ENCODE measurements around the gene PLXNB2.

The PLXNB2 gene

GRCh38 chr22:50277761-50278160, 29.7 kb downstream of the PLXNB2 start:
- no peak for ATAC-seq
- TF ChIP-seq ZFP30 (CRISPR knock-in tag; IDR thresholded peaks at IDR 0.05) (no peak), CSRNP3 (CRISPR knock-in tag; IDR thresholded peaks at IDR 0.05) (no peak)

GRCh38 chr22:50276143-50276542, 31.3 kb downstream of the PLXNB2 start:
- ATAC-seq: peak; percentile 5; the same call in 2 of the 3 replicates
- TF ChIP-seq ZC3H10 (CRISPR knock-in tag; IDR thresholded peaks at IDR 0.05): no peak
- no peak for TF ChIP-seq CSDC2 (CRISPR knock-in tag; IDR thresholded peaks at IDR 0.05)
- no peak for TF ChIP-seq ZFP3 (CRISPR knock-in tag; IDR thresholded peaks at IDR 0.05)

GRCh38 chr22:50275181-50276055, 32.0 kb downstream of the PLXNB2 start:
- no peak for ATAC-seq
- TF ChIP-seq CSRNP3 (CRISPR knock-in tag; IDR thresholded peaks at IDR 0.05) (no peak), TCF4 (CRISPR knock-in tag; IDR thresholded peaks at IDR 0.05; ENCODE audit: borderline replicate concordance) (no peak), BACH2 (CRISPR knock-in tag; IDR thresholded peaks at IDR 0.05; ENCODE audit: borderline replicate concordance) (no peak), PPARA (CRISPR knock-in tag; IDR thresholded peaks at IDR 0.05; ENCODE audit: borderline replicate concordance) (no peak), TOX (CRISPR knock-in tag; IDR thresholded peaks at IDR 0.05; ENCODE audit: borderline replicate concordance) (no peak), ZFP3 (CRISPR knock-in tag; IDR thresholded peaks at IDR 0.05) (no peak), ISL1 (CRISPR knock-in tag; IDR thresholded peaks at IDR 0.05) (no peak), ZFP30 (CRISPR knock-in tag; IDR thresholded peaks at IDR 0.05) (no peak), POU6F1 (CRISPR knock-in tag; IDR thresholded peaks at IDR 0.05; ENCODE audit: borderline replicate concordance, low read depth) (no peak), CSDC2 (CRISPR knock-in tag; IDR thresholded peaks at IDR 0.05) (no peak), OSR1 (CRISPR knock-in tag; IDR thresholded peaks at IDR 0.05) (no peak), ZNF70 (CRISPR knock-in tag; IDR thresholded peaks at IDR 0.05) (no peak), ZNF565 (CRISPR knock-in tag; conservative IDR thresholded peaks at IDR 0.05; ENCODE audit: low read depth) (no peak), RARB (CRISPR knock-in tag; IDR thresholded peaks at IDR 0.05) (no peak)

GRCh38 chr22:50274771-50275170, 32.7 kb downstream of the PLXNB2 start:
- ATAC-seq: no peak
- TF ChIP-seq TSHZ2 (CRISPR knock-in tag; IDR thresholded peaks at IDR 0.05) (no peak), GLIS3 (CRISPR knock-in tag; IDR thresholded peaks at IDR 0.05) (no peak), ZNF8 (CRISPR knock-in tag; IDR thresholded peaks at IDR 0.05) (no peak), TOX (CRISPR knock-in tag; IDR thresholded peaks at IDR 0.05; ENCODE audit: borderline replicate concordance) (no peak), PPARA (CRISPR knock-in tag; IDR thresholded peaks at IDR 0.05; ENCODE audit: borderline replicate concordance) (no peak), ZFP3 (CRISPR knock-in tag; IDR thresholded peaks at IDR 0.05) (no peak), ZNF565 (CRISPR knock-in tag; conservative IDR thresholded peaks at IDR 0.05; ENCODE audit: low read depth) (no peak), PATZ1 (CRISPR knock-in tag; IDR thresholded peaks at IDR 0.05; ENCODE audit: borderline replicate concordance) (no peak), ISL1 (CRISPR knock-in tag; IDR thresholded peaks at IDR 0.05) (no peak), POU6F1 (CRISPR knock-in tag; IDR thresholded peaks at IDR 0.05; ENCODE audit: borderline replicate concordance, low read depth) (no peak), CREB5 (CRISPR knock-in tag; IDR thresholded peaks at IDR 0.05; ENCODE audit: low read depth) (no peak), TCF4 (CRISPR knock-in tag; IDR thresholded peaks at IDR 0.05; ENCODE audit: borderline replicate concordance) (no peak), ARNTL (CRISPR knock-in tag; IDR thresholded peaks at IDR 0.05; ENCODE audit: borderline replicate concordance, low read depth) (no peak)
